Peyer's patch (tissue), 4 donors: ENCODE measurements around the gene CUL4B.

Source experiments
- POLR2A ChIP-seq, 2 donors: fragments of 450-650 bp; IDR thresholded peaks; one replicate each; pipeline ENCODE4 v1.5.1; 2017; ENCODE audit warnings: antibody characterized with exemption in 2 of 2, mild to moderate bottlenecking in 2 of 2, moderate library complexity in 2 of 2
- TF ChIP-seq, protein P1 (sequence below), 6 experiments: fragments of 450-650 bp in 4 of 6; fragments of 200-600 bp in 2 of 6; sonication (generic) in 1 of 6; IDR thresholded peaks; one replicate each; pipeline ENCODE4 v1.5.1; 2017 to 2019; ENCODE audit warnings: antibody characterized with exemption in 6 of 6, mild to moderate bottlenecking in 3 of 6, moderate library complexity in 1 of 6

DNA sequence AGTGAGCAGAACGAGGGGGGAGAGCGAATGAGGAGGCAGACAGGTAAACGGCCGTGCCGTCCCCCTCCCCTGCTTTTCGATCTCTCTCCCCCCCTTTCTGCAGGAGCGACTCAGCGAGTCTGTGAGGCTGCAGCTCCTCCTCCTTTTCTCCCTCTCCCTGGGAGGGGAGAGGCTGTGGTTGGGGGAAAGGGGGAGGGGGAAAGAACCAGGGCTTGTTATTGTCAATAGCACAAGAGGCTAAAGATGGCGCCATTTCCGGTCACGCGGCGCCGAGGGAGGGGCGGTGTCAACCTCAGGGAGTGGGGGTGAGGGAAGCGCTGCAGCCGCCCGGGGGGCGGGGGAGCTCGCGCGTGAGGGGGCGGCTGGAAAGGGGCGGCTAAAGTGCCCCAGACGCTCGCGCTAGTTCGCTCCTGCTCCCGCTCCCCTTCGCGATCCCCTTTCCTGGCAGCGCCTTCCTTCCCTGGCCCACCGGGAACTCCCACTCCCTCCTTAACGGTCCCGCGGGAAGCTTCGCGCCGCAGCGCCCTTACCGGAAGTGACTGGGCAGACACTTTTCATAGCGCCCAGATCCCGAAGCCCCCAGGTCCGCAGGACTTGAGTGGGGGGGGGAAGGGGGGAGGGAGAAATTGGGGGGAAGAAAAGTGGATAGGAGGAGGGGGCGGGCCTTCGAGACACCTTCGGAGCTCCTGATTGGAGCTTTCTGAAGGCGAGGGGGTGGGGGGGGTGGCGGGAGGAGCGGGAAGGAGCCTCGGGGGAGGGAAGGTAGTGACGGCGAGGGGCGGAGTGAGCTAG lies at the start of gene CUL4B:
- TF ChIP-seq, protein P1, sequence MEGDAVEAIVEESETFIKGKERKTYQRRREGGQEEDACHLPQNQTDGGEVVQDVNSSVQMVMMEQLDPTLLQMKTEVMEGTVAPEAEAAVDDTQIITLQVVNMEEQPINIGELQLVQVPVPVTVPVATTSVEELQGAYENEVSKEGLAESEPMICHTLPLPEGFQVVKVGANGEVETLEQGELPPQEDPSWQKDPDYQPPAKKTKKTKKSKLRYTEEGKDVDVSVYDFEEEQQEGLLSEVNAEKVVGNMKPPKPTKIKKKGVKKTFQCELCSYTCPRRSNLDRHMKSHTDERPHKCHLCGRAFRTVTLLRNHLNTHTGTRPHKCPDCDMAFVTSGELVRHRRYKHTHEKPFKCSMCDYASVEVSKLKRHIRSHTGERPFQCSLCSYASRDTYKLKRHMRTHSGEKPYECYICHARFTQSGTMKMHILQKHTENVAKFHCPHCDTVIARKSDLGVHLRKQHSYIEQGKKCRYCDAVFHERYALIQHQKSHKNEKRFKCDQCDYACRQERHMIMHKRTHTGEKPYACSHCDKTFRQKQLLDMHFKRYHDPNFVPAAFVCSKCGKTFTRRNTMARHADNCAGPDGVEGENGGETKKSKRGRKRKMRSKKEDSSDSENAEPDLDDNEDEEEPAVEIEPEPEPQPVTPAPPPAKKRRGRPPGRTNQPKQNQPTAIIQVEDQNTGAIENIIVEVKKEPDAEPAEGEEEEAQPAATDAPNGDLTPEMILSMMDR (IDR thresholded peaks at IDR 0.05), result no peak
- TF ChIP-seq POLR2A (IDR thresholded peaks at IDR 0.05), result peak in 1 of 2 donors; percentile 39
